AG04449 (cell line): ENCODE measurements around the gene WBP1.

Source experiments
- CTCF ChIA-PET: fragments of 350-600 bp; formaldehyde crosslinking; extraction: SDS; loops from one replicate; lab custom pipeline; 2021; ENCODE audit warnings: antibody characterized with exemption; lab: Yijun Ruan, JAX
- POLR2A ChIA-PET: fragments of 400-600, 350-600 bp; formaldehyde crosslinking; extraction: SDS; loops from one replicate; lab custom pipeline; 2020; ENCODE audit warnings: antibody characterized with exemption, inconsistent platforms; lab: Yijun Ruan, JAX
- DNase-seq: peaks from one replicate; pipeline ENCODE4 v3.0.0-alpha.2; 2010; ENCODE audit warnings: low read depth, low spot score
- H3K4me3 ChIP-seq: 2 replicates; pipeline ENCODE4 v1.5.1; 2011; ENCODE audit warnings: low read depth, mild to moderate bottlenecking, control low read depth, low read length
- TF ChIP-seq, protein P1 (sequence below): IDR thresholded peaks from one replicate; pipeline ENCODE4 v1.5.1; 2011; ENCODE audit warnings: mild to moderate bottlenecking, moderate library complexity, low read length, control low read depth, inconsistent platforms; ENCODE audit not compliant: insufficient read depth; ENCODE audit errors: missing control alignments

WBP1 gene

DNA sequence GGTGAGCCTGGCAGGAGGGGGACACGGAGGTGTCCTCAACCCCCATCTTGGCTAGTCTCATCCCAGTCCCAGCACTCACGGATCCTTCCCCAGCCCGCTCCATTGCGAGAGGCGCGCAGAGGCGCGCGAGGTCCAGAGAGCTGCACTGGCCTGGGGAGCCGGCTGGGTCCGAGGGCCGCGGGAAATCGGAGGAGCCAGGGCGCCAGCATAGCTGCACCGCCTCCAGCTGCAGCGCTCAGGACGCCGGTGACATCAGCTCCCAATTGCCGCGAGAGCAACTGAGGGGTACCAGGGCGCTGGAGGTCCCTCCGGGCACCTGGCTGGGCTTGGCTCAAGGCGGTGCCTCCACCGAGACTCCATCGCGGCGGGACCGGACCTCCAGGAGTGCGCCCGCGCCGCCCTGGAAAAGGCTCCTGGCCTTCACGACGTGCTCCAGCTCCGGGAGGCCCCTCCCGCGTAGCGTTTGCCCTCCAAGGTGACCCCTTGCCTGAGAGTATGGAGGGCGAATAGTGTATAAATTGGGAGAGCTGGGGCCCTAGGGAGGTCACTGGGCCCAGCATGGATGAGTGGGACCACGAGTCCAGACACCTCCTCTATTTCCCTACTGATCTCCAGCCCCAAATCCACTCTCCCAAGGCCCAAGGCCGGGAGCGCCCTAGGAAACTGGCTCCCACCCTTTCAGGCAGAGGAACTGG, 22.0 kb upstream of the WBP1 start:
- DNase-seq: no peak
- no peak overlapping the region for H3K4me3 ChIP-seq
- ChIA-PET CTCF (interaction anchor here (1.0 kb wide), 1 partner anchor 101 kb away, joined by 3 read pairs; no protein-coding TSS in a partner anchor), POLR2A (no interaction called here)
- TF ChIP-seq, protein P1, sequence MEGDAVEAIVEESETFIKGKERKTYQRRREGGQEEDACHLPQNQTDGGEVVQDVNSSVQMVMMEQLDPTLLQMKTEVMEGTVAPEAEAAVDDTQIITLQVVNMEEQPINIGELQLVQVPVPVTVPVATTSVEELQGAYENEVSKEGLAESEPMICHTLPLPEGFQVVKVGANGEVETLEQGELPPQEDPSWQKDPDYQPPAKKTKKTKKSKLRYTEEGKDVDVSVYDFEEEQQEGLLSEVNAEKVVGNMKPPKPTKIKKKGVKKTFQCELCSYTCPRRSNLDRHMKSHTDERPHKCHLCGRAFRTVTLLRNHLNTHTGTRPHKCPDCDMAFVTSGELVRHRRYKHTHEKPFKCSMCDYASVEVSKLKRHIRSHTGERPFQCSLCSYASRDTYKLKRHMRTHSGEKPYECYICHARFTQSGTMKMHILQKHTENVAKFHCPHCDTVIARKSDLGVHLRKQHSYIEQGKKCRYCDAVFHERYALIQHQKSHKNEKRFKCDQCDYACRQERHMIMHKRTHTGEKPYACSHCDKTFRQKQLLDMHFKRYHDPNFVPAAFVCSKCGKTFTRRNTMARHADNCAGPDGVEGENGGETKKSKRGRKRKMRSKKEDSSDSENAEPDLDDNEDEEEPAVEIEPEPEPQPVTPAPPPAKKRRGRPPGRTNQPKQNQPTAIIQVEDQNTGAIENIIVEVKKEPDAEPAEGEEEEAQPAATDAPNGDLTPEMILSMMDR: no peak

DNA sequence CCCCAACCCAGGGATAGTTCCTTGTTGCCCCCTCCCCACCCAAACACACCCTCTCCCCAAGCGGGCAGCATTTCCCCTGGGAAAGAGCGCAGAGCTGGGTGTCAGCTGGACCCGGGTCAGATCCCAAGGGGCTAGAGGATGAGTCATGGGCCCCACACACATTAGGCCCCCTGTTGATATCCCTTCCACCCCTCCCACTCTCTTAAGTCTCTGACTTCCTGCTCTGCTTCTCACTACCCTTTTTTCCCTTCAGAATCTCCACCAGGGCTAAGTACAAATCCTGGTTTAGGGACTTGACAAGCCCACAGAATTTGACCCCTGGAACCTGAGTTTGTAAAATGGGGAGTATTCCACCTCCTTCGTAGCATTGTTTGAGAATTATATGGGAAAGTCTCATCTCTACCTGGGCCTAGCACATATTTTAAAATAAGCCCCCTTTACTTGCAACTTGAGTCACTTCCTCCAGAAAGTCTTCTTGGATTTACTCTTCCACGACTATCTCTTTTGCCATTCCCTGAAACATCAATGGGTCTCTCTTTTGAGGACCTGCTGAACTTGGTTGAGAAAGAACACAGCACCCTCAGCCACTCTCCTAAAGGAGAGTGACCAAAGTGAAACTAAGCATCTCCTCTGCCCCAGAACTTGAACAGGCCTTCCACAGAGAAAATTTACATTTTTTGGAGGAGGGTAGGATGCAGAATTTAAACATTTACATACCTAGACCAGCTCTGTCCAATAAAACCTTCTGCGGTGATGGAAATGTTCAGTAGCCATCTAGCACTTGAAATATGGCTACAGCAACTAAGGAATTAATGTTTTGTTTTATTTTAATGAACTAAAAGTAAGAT, 21.2 kb upstream of the WBP1 start:
- DNase-seq: no peak
- H3K4me3 ChIP-seq: no peak overlapping the region
- TF ChIP-seq, protein P1: no peak
- POLR2A ChIA-PET: no interaction called here
- CTCF ChIA-PET: no interaction called here

GRCh38 chr2:74438248-74438647, 20.0 kb upstream of the WBP1 start:
- no peak for DNase-seq
- CTCF ChIA-PET: interaction anchor here (2.5 kb wide), 1 partner anchor 10 kb away, joined by 12 read pairs; no protein-coding TSS in a partner anchor
- POLR2A ChIA-PET: no interaction called here
- H3K4me3 ChIP-seq: no peak overlapping the region
- TF ChIP-seq, protein P1: no peak

- H3K4me3 ChIP-seq: peak overlapping the region; percentile 71
- TF ChIP-seq, protein P1: no peak
- DNase-seq: no peak
- POLR2A ChIA-PET: interaction anchor here (1.1 kb wide), 1 partner anchor 19 kb away, joined by 8 read pairs; the partner anchor contains the start of gene WBP1
- CTCF ChIA-PET: interaction anchor here (1.1 to 2.7 kb wide), 8 partner anchors 8 to 104 kb away, joined by 3 to 16 read pairs (median 8); partner anchors contain the start of genes CCDC142, INO80B and TTC31
These were observed 18.9 kb upstream of the WBP1 start for GRCh38 chr2:74439373-74439772.

- TF ChIP-seq, protein P1: no peak
- peak overlapping the region; percentile 71 for H3K4me3 ChIP-seq
- DNase-seq: no peak
- CTCF ChIA-PET: interaction anchor here (1.1 to 2.7 kb wide), 9 partner anchors 9 to 105 kb away, joined by 3 to 16 read pairs (median 7); partner anchors contain the start of genes CCDC142, INO80B and TTC31
- POLR2A ChIA-PET: interaction anchor here (0.6 to 1.1 kb wide), 4 partner anchors 12 to 31 kb away, joined by 3 to 8 read pairs (median 4); partner anchors contain the start of genes INO80B and WBP1
These were observed 18.3 kb upstream of the WBP1 start for GRCh38 chr2:74439803-74440377.
